WTC11 (cell line): ENCODE results near the gene CPN1. TPM values are rescaled to one million over a fixed set of nuclear protein-coding genes. Genes with fewer than 3 reads are reported as not detected.

Experiments
- ATAC-seq: fragments of 200-7000 bp; cut with Tn5 transposase; 2 replicates; pipeline ENCODE4 v1.10.0; 2021; ENCODE audit warnings: mild to moderate bottlenecking, moderate library complexity
- CTCF ChIA-PET: fragments of 300-600 bp; sonication (Branson Sonifier 250); formaldehyde crosslinking; loops from one replicate; lab custom pipeline; 2021; ENCODE audit warnings: antibody characterized with exemption; lab: Charles Lee
- POLR2A ChIA-PET: fragments of 350-600 bp; sonication (Branson Sonifier 250); formaldehyde crosslinking; loops from one replicate; lab custom pipeline; 2021; ENCODE audit warnings: antibody characterized with exemption; lab: Charles Lee
- DNase-seq: peaks from one replicate; pipeline ENCODE4 v3.0.0; 2021; ENCODE audit warnings: low spot score
- H3K27ac Mint-ChIP-seq: 2 replicates; pipeline ENCODE4 v1.8.0; 2021; ENCODE audit warnings: mixed read lengths
- H3K27me3 Mint-ChIP-seq: 2 replicates; pipeline ENCODE4 v1.8.0; 2021; ENCODE audit warnings: low read depth, mild to moderate bottlenecking, moderate library complexity, mixed read lengths
- H3K36me3 Mint-ChIP-seq: 2 replicates; pipeline ENCODE4 v1.8.0; 2021; ENCODE audit warnings: mixed read lengths
- H3K4me1 Mint-ChIP-seq: 2 replicates; pipeline ENCODE4 v1.8.0; 2022; ENCODE audit warnings: mixed read lengths
- H3K4me3 Mint-ChIP-seq: 2 replicates; pipeline ENCODE4 v1.8.0; 2021; ENCODE audit warnings: mild to moderate bottlenecking, moderate library complexity, mixed read lengths
- H3K9me3 Mint-ChIP-seq: 2 replicates; pipeline ENCODE4 v1.8.0; 2021; ENCODE audit warnings: mixed read lengths
- CREB1 ChIP-seq: sonication (generic); formaldehyde crosslinking; IDR thresholded peaks from 2 replicates; pipeline ENCODE4 v1.8.0; 2023; ENCODE audit warnings: mild to moderate bottlenecking, missing genetic modification reagents
- MLX ChIP-seq: sonication (generic); formaldehyde crosslinking; IDR thresholded peaks from 2 replicates; pipeline ENCODE4 v1.8.1; 2023; ENCODE audit warnings: mild to moderate bottlenecking, missing genetic modification reagents, moderate library complexity
- MYBL2 ChIP-seq: sonication (generic); formaldehyde crosslinking; IDR thresholded peaks from 2 replicates; pipeline ENCODE4 v1.8.1; 2023; ENCODE audit warnings: mild to moderate bottlenecking, moderate library complexity, missing genetic modification reagents
- NR3C1 ChIP-seq: sonication (generic); formaldehyde crosslinking; conservative IDR thresholded peaks from 2 replicates; pipeline ENCODE4 v1.8.1; 2023; ENCODE audit warnings: low read depth, mild to moderate bottlenecking, missing genetic modification reagents
- TCF7 ChIP-seq: sonication (generic); formaldehyde crosslinking; IDR thresholded peaks from 2 replicates; pipeline ENCODE4 v1.8.0; 2022; ENCODE audit warnings: mild to moderate bottlenecking, low read depth, missing genetic modification reagents, moderate library complexity
- ZBTB21 ChIP-seq: sonication (generic); formaldehyde crosslinking; IDR thresholded peaks from 2 replicates; pipeline ENCODE4 v1.8.1; 2023; ENCODE audit warnings: mild to moderate bottlenecking, missing genetic modification reagents, borderline replicate concordance
- ZBTB43 ChIP-seq: sonication (generic); formaldehyde crosslinking; IDR thresholded peaks from 2 replicates; pipeline ENCODE4 v1.8.1; 2023; ENCODE audit warnings: mild to moderate bottlenecking, missing genetic modification reagents
- ZNF396 ChIP-seq: fragments of 250-450 bp; sonication (Bioruptor Pico); IDR thresholded peaks from 2 replicates; pipeline ENCODE4 v1.8.0; 2021; ENCODE audit warnings: mild to moderate bottlenecking, moderate library complexity, borderline replicate concordance
- total RNA-seq: library from RNA; stranded (reverse); gene quantifications from 3 replicates; pipeline ENCODE4 v1.2.3, GENCODE V29; 2021
- TF ChIP-seq, protein P1 (sequence below): sonication (generic); formaldehyde crosslinking; IDR thresholded peaks from 2 replicates; pipeline ENCODE4 v1.8.0; 2022; ENCODE audit warnings: missing genetic modification reagents
- TF ChIP-seq, protein P2 (sequence below): fragments of 250-450 bp; sonication (Bioruptor Pico); IDR thresholded peaks from 2 replicates; pipeline ENCODE4 v1.9.0; 2021; ENCODE audit warnings: mild to moderate bottlenecking
- TF ChIP-seq, protein P3 (sequence below): sonication (generic); formaldehyde crosslinking; IDR thresholded peaks from 2 replicates; pipeline ENCODE4 v1.8.1; 2023; ENCODE audit warnings: mild to moderate bottlenecking, missing genetic modification reagents, borderline replicate concordance
- TF ChIP-seq, protein P4 (sequence below): sonication (generic); formaldehyde crosslinking; conservative IDR thresholded peaks from 2 replicates; pipeline ENCODE4 v1.8.1; 2023; ENCODE audit warnings: mild to moderate bottlenecking, low read depth, missing genetic modification reagents, moderate library complexity

CPN1 gene
- total RNA-seq, 1 experiment from 2014 or later = 0.42 TPM

- TF ChIP-seq, protein P1, sequence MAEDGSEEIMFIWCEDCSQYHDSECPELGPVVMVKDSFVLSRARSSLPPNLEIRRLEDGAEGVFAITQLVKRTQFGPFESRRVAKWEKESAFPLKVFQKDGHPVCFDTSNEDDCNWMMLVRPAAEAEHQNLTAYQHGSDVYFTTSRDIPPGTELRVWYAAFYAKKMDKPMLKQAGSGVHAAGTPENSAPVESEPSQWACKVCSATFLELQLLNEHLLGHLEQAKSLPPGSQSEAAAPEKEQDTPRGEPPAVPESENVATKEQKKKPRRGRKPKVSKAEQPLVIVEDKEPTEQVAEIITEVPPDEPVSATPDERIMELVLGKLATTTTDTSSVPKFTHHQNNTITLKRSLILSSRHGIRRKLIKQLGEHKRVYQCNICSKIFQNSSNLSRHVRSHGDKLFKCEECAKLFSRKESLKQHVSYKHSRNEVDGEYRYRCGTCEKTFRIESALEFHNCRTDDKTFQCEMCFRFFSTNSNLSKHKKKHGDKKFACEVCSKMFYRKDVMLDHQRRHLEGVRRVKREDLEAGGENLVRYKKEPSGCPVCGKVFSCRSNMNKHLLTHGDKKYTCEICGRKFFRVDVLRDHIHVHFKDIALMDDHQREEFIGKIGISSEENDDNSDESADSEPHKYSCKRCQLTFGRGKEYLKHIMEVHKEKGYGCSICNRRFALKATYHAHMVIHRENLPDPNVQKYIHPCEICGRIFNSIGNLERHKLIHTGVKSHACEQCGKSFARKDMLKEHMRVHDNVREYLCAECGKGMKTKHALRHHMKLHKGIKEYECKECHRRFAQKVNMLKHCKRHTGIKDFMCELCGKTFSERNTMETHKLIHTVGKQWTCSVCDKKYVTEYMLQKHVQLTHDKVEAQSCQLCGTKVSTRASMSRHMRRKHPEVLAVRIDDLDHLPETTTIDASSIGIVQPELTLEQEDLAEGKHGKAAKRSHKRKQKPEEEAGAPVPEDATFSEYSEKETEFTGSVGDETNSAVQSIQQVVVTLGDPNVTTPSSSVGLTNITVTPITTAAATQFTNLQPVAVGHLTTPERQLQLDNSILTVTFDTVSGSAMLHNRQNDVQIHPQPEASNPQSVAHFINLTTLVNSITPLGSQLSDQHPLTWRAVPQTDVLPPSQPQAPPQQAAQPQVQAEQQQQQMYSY (CRISPR knock-in tag) = no peak
- no peak for TF ChIP-seq CREB1 (CRISPR knock-in tag)
- no peak for TF ChIP-seq MYBL2 (CRISPR knock-in tag)
- TF ChIP-seq ZNF396 (CRISPR knock-in tag) = no peak
- TF ChIP-seq ZBTB43 (CRISPR knock-in tag) = no peak
- TF ChIP-seq, protein P2, sequence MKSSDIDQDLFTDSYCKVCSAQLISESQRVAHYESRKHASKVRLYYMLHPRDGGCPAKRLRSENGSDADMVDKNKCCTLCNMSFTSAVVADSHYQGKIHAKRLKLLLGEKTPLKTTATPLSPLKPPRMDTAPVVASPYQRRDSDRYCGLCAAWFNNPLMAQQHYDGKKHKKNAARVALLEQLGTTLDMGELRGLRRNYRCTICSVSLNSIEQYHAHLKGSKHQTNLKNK (CRISPR knock-in tag) = no peak
- no peak for TF ChIP-seq TCF7
- TF ChIP-seq, all 79 proteins: peak for 0
Measured at GRCh38 chr10:99995269-99995668, 86.4 kb downstream of the CPN1 start (continued).

DNA sequence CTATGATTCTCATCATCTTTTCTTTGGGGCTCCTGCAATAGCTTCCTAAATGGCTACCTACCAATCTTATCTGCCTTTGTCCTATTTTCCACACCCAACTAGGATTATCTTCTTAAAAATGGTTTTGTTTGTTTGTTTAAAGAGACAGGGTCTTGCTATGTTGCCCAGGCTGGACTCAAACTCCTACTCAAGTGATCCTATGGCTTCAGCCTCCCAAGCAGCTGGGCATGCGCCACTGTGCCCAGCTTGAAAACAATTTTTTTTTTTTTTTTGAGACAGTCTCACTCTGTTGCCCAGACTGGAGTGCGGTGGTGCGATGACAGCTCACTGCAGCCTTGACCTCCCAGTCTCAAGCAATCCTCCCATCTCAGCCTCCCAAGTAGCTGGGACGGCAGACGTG is 86.9 kb downstream of the CPN1 start:
- TF ChIP-seq ZBTB21 (CRISPR knock-in tag) (no peak), NR3C1 (CRISPR knock-in tag) (no peak), MLX (CRISPR knock-in tag) (no peak)
- TF ChIP-seq, protein P3, sequence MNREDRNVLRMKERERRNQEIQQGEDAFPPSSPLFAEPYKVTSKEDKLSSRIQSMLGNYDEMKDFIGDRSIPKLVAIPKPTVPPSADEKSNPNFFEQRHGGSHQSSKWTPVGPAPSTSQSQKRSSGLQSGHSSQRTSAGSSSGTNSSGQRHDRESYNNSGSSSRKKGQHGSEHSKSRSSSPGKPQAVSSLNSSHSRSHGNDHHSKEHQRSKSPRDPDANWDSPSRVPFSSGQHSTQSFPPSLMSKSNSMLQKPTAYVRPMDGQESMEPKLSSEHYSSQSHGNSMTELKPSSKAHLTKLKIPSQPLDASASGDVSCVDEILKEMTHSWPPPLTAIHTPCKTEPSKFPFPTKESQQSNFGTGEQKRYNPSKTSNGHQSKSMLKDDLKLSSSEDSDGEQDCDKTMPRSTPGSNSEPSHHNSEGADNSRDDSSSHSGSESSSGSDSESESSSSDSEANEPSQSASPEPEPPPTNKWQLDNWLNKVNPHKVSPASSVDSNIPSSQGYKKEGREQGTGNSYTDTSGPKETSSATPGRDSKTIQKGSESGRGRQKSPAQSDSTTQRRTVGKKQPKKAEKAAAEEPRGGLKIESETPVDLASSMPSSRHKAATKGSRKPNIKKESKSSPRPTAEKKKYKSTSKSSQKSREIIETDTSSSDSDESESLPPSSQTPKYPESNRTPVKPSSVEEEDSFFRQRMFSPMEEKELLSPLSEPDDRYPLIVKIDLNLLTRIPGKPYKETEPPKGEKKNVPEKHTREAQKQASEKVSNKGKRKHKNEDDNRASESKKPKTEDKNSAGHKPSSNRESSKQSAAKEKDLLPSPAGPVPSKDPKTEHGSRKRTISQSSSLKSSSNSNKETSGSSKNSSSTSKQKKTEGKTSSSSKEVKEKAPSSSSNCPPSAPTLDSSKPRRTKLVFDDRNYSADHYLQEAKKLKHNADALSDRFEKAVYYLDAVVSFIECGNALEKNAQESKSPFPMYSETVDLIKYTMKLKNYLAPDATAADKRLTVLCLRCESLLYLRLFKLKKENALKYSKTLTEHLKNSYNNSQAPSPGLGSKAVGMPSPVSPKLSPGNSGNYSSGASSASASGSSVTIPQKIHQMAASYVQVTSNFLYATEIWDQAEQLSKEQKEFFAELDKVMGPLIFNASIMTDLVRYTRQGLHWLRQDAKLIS = no peak
- TF ChIP-seq, protein P4, sequence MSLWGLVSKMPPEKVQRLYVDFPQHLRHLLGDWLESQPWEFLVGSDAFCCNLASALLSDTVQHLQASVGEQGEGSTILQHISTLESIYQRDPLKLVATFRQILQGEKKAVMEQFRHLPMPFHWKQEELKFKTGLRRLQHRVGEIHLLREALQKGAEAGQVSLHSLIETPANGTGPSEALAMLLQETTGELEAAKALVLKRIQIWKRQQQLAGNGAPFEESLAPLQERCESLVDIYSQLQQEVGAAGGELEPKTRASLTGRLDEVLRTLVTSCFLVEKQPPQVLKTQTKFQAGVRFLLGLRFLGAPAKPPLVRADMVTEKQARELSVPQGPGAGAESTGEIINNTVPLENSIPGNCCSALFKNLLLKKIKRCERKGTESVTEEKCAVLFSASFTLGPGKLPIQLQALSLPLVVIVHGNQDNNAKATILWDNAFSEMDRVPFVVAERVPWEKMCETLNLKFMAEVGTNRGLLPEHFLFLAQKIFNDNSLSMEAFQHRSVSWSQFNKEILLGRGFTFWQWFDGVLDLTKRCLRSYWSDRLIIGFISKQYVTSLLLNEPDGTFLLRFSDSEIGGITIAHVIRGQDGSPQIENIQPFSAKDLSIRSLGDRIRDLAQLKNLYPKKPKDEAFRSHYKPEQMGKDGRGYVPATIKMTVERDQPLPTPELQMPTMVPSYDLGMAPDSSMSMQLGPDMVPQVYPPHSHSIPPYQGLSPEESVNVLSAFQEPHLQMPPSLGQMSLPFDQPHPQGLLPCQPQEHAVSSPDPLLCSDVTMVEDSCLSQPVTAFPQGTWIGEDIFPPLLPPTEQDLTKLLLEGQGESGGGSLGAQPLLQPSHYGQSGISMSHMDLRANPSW = no peak
- TF ChIP-seq, all 79 proteins: peak for 0
- no peaks in the 10 kb centered on the region for H3K9me3 Mint-ChIP-seq
- DNase-seq (no peak), ATAC-seq (no peak)
- H3K27me3 Mint-ChIP-seq = no peaks in the 10 kb centered on the region
- H3K4me1 Mint-ChIP-seq = peaks cover 12% of the 10 kb centered on the region
- ChIA-PET POLR2A (no interaction called here), CTCF (interaction anchor here (2.6 kb wide), 1 partner anchor 15 kb away, joined by 10 read pairs; the partner anchor contains the start of gene DNMBP)
- H3K27ac Mint-ChIP-seq = no peak overlapping the region
- no peaks in the 10 kb centered on the region for H3K36me3 Mint-ChIP-seq
- no peak overlapping the region for H3K4me3 Mint-ChIP-seq
